BLaER1 treated with 17β-estradiol and CSF1 and Interleukin-3, amounts not matched to agents 10 nM and 100 nM (cell line): Measurements from ENCODE around the gene TMEM272.

Experiments
- H3K27ac ChIP-seq, 11 experiments: shearing (Covaris generic); formaldehyde crosslinking; 2 replicates each; pipeline ENCODE4 v1.8.1; 2022
- H3K27me3 ChIP-seq, 11 experiments: shearing (Covaris generic); formaldehyde crosslinking; 2 replicates each; pipeline ENCODE4 v1.8.1; 2022
- H3K36me3 ChIP-seq, 11 experiments: shearing (Covaris generic); formaldehyde crosslinking; 2 replicates each; pipeline ENCODE4 v1.8.1; 2022
- H3K4me1 ChIP-seq, 10 experiments: shearing (Covaris generic); formaldehyde crosslinking; 2 replicates each; pipeline ENCODE4 v1.8.1; 2022
- H3K4me2 ChIP-seq, 11 experiments: shearing (Covaris generic); formaldehyde crosslinking; 2 replicates each; pipeline ENCODE4 v1.8.1; 2022
- H3K4me3 ChIP-seq, 10 experiments: shearing (Covaris generic); formaldehyde crosslinking; 2 replicates each; pipeline ENCODE4 v1.8.1; 2022
- H3K9ac ChIP-seq, 11 experiments: shearing (Covaris generic); formaldehyde crosslinking; 2 replicates each; pipeline ENCODE4 v1.8.1; 2022
- H3K9me3 ChIP-seq, 11 experiments: shearing (Covaris generic); formaldehyde crosslinking; replicated peaks in 1 of 11; 2 replicates each; pipeline ENCODE4 v1.8.1; 2022
- H4K20me1 ChIP-seq, 11 experiments: shearing (Covaris generic); formaldehyde crosslinking; 2 replicates each; pipeline ENCODE4 v1.8.1; 2022
- Cebpa-rat ChIP-seq, 11 experiments: shearing (Covaris generic); IDR thresholded peaks; 2 replicates each; pipeline ENCODE4 v1.8.1; 2022

The TMEM272 gene

GRCh38 chr13:51841732-51842131 lies 3.2 kb downstream of the TMEM272 start:
- no peak overlapping the region for H3K27ac ChIP-seq
- no peak overlapping the region for H3K4me3 ChIP-seq

GRCh38 chr13:51840917-51841316 lies 4.1 kb downstream of the TMEM272 start:
- no peak overlapping the region for H3K27ac ChIP-seq
- no peak for TF ChIP-seq Cebpa-rat (IDR thresholded peaks at IDR 0.05)
- no peaks in the 10 kb centered on the region for H3K27me3 ChIP-seq
- no peaks in the 10 kb centered on the region for H3K36me3 ChIP-seq
- H3K9ac ChIP-seq = no peak overlapping the region
- H3K4me2 ChIP-seq = 0 out of 22 replicates have a peak overlapping the region, but pooled peaks of 1 of the 11 experiments have one; percentile 10
- H4K20me1 ChIP-seq = no peaks in the 10 kb centered on the region
- H3K4me3 ChIP-seq = no peak overlapping the region
- H3K4me1 ChIP-seq = peaks cover 0 to 6% (median 0%) of the 10 kb centered on the region in 10 experiments; a peak in 2 of 20 replicates
- H3K9me3 ChIP-seq = no peaks in the 10 kb centered on the region

More at GRCh38 chr13:51841732-51842131, 3.2 kb downstream of the TMEM272 start:
- Histone ChIP-seq H3K36me3 (no peaks in the 10 kb centered on the region), H4K20me1 (no peaks in the 10 kb centered on the region), H3K4me1 (peaks cover 0 to 6% (median 0%) of the 10 kb centered on the region in 10 experiments; a peak in 2 of 20 replicates), H3K27me3 (no peaks in the 10 kb centered on the region), H3K9me3 (peaks cover 0 to under 1% (median 0%) of the 10 kb centered on the region in 11 experiments; a peak in 3 of 22 replicates), H3K4me2 (no peak overlapping the region), H3K9ac (no peak overlapping the region)
- TF ChIP-seq Cebpa-rat (IDR thresholded peaks at IDR 0.05) = no peak

DNA sequence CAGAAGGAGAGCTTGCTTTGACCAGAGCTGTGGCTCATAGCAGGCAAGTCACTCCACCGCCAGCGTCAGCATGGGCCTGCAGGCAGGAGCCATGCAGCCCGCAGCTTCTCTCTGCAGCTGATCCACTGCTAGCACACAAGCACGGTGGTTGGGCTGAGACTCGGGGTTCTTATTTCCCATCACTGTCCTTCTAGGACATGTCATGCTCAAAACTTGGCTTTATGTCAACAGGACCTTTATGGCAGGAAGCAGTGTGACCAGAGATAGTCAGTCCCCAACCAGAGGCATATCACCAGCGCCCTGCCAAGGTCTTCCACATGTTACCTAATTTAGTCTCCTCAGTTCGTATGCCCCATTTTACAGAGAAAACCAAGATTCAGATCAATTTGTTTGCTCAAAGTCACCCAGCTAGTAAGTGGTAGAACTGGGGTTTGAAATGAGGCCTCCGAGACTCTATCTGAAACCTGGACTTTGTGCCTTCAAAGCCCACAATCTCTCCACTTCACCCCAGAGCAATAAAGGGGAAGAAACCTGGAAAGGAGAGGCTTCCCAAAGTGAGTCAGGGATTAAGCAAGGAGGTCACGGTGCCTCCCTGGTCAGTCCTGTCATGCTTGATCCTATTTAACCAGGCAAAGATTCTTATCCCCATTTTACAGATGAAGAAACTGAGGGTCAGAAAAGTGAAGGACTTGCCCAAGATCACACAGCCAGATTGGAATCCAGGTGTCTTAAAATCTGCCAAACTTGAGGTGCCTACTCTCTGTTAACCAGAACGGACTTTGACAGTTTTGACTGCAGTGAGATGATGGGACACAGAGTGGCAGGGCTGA lies 5.1 kb downstream of the TMEM272 start:
- H3K9ac ChIP-seq = no peak overlapping the region

DNA sequence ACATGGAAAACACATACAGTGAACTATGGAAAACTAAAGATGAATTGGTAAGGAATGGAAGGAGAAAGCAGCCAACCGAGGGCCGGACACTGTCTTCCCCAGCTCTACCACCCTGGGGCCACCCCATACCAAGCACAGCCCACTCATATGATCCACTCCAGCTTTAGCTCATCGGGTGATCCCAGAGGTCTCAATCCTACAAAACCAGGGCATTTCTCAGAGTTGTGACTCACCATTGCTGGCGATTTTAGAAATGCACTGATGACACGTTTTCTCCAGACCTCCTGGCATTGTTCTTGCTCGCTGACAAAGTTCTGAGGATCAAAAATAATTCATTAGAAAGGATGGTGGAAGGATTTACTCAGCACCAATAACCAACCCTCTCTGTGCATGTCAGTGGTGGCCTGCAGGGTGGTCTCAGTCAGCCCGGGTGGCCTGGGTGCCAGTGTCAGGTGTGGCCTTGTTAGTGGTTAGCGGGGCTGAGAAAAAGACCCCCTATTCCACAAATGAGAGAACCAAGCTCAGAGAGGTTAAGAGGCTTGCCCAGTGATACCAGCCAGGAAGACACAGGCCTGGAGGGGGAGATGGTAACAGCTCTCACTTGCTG lies 6.6 kb downstream of the TMEM272 start:
- TF ChIP-seq Cebpa-rat (IDR thresholded peaks at IDR 0.05) = no peak
- Histone ChIP-seq H3K36me3 (no peaks in the 10 kb centered on the region), H3K9me3 (no peaks in the 10 kb centered on the region), H3K27me3 (no peaks in the 10 kb centered on the region), H3K27ac (no peak overlapping the region), H3K9ac (no peak overlapping the region), H3K4me1 (peaks cover 11 to 22% (median 16%) of the 10 kb centered on the region in 10 experiments), H4K20me1 (no peaks in the 10 kb centered on the region), H3K4me3 (no peak overlapping the region), H3K4me2 (no peak overlapping the region)

More for the DNA sequence above, 5.1 kb downstream of the TMEM272 start:
- no peak overlapping the region for H3K27ac ChIP-seq
- TF ChIP-seq Cebpa-rat (IDR thresholded peaks at IDR 0.05) = no peak
- H3K4me1 ChIP-seq = peaks cover 0 to 6% (median 3%) of the 10 kb centered on the region in 10 experiments; a peak in 14 of 20 replicates
- H3K9me3 ChIP-seq = no peaks in the 10 kb centered on the region
- H3K27me3 ChIP-seq = no peaks in the 10 kb centered on the region
- H3K4me2 ChIP-seq = no peak overlapping the region; a peak in 1 of 22 replicates
- H4K20me1 ChIP-seq = no peaks in the 10 kb centered on the region
- no peak overlapping the region for H3K4me3 ChIP-seq
- H3K36me3 ChIP-seq = no peaks in the 10 kb centered on the region

GRCh38 chr13:51837016-51837415 lies 8.0 kb downstream of the TMEM272 start:
- H3K27ac ChIP-seq = no peak overlapping the region
- no peak for TF ChIP-seq Cebpa-rat (IDR thresholded peaks at IDR 0.05)
- H3K27me3 ChIP-seq = no peaks in the 10 kb centered on the region
- H3K4me2 ChIP-seq = no peak overlapping the region
- H4K20me1 ChIP-seq = no peaks in the 10 kb centered on the region
- no peaks in the 10 kb centered on the region for H3K36me3 ChIP-seq
- H3K4me1 ChIP-seq = peaks cover 20 to 34% (median 27%) of the 10 kb centered on the region in 10 experiments
- no peaks in the 10 kb centered on the region for H3K9me3 ChIP-seq
- H3K4me3 ChIP-seq = no peak overlapping the region
- no peak overlapping the region for H3K9ac ChIP-seq

GRCh38 chr13:51834581-51835171 lies 10.3 kb downstream of the TMEM272 start:
- TF ChIP-seq Cebpa-rat (IDR thresholded peaks at IDR 0.05) = no peak
- no peaks in the 10 kb centered on the region for H3K9me3 ChIP-seq
- no peaks in the 10 kb centered on the region for H4K20me1 ChIP-seq
- H3K36me3 ChIP-seq = no peaks in the 10 kb centered on the region
- no peak overlapping the region for H3K27ac ChIP-seq
- H3K27me3 ChIP-seq = no peaks in the 10 kb centered on the region
- no peak overlapping the region for H3K4me3 ChIP-seq
- H3K4me1 ChIP-seq = peaks cover 28 to 49% (median 39%) of the 10 kb centered on the region in 10 experiments
- no peak overlapping the region for H3K9ac ChIP-seq
- peak overlapping the region in 10 of 11 experiments; percentile 24 to 77 (median 61); a peak in 19 of 22 replicates for H3K4me2 ChIP-seq

DNA sequence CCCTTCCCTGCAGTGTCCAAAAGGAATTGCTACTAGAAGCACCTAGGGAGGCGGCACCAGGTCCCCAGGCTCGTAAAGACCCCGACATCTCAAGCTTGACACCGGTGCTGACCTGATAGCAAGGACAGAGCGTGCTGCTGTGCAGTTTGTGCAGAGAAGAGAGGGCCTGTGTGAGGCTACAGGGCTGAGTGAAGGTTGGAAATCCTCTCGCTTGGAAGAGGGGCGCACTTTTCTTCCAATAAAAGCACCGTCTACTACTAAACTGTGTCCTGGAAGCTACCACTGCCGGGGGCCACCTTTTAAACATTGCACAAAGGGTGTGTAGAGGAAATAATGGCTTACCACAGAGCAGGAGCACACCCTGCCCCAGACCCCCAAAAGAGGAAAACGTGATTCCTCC lies 11.0 kb downstream of the TMEM272 start:
- Histone ChIP-seq H3K27ac (0 out of 22 replicates have a peak overlapping the region, but pooled peaks of 1 of the 11 experiments have one; percentile 14), H3K27me3 (no peaks in the 10 kb centered on the region), H3K9me3 (no peaks in the 10 kb centered on the region), H4K20me1 (no peaks in the 10 kb centered on the region), H3K4me2 (peak overlapping the region; percentile 24 to 77 (median 60); a peak in 21 of 22 replicates), H3K4me3 (no peak overlapping the region), H3K36me3 (no peaks in the 10 kb centered on the region), H3K9ac (no peak overlapping the region), H3K4me1 (peaks cover 29 to 56% (median 43%) of the 10 kb centered on the region in 10 experiments)
- no peak for TF ChIP-seq Cebpa-rat (IDR thresholded peaks at IDR 0.05)

GRCh38 chr13:51832471-51833152 lies 12.4 kb downstream of the TMEM272 start:
- no peak overlapping the region; a peak in 1 of 22 replicates for H3K27ac ChIP-seq
- no peak for TF ChIP-seq Cebpa-rat (IDR thresholded peaks at IDR 0.05)
- no peak overlapping the region for H3K4me3 ChIP-seq
- peaks cover 41 to 69% (median 54%) of the 10 kb centered on the region in 10 experiments for H3K4me1 ChIP-seq
- H3K9me3 ChIP-seq = no peaks in the 10 kb centered on the region
- H3K36me3 ChIP-seq = no peaks in the 10 kb centered on the region
- H4K20me1 ChIP-seq = no peaks in the 10 kb centered on the region
- no peaks in the 10 kb centered on the region for H3K27me3 ChIP-seq
- H3K4me2 ChIP-seq = peak overlapping the region; percentile 8 to 77 (median 48); a peak in 20 of 22 replicates
- no peak overlapping the region for H3K9ac ChIP-seq
